ENCODE measurements around the gene TRIM8.

DNA sequence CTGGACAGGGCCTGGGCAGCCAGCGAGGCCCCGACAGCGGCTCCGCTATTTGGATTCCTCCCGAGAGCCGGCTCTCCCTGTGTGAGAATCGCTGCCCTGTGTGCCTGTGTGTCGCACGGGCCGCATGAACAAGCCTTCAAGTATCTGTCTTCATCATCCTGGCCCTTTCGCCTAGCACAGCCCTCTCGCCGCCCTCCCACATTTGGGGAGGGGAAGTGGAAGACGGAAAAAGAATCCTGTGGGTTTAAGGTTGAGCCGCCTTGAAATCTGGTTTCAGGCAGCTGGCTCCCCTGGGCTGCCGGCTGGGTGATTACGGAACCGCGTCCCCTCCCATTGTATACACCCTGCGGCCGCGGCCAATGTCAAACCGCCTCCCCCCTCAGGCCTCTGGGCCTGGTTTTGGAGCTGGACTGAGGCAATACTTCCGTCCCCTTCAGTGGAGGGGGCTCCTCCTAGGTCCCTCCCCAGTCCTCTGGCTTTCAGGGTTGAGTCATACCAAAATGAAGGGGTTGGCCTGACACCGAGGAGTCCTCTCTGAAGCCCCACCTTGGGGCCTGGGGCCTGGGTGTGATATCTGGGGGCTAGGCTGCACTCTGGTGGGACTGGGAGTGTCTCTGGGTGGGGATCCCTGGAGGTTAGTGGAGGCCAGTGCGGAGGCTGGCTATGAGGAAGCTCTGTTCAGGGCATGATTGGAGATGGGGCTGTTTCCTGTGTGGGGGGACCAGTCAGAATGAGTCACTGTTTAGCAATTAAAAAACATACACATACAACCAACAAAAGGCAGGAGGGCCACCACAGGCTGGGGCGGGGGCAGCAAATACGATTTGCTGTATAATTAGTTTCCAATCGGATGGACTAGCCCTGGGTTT, 1.7 kb downstream of the TRIM8 start:
- TF ChIP-seq CTCF (IDR thresholded peaks at IDR 0.05; ENCODE audit: low read depth, low read length, poor library complexity, severe bottlenecking) (no peak), EZH2phosphoT487 (IDR thresholded peaks at IDR 0.05; ENCODE audit: borderline replicate concordance, low read length) (no peak)
